PFSK-1 (cell line): ENCODE data around the gene IAH1.

Source experiments
- FOXP2 ChIP-seq: optimal IDR thresholded peaks from 2 replicates; pipeline ENCODE3; 2011; ENCODE audit warnings: borderline replicate concordance, control low read depth, inconsistent platforms; ENCODE audit not compliant: insufficient read depth; ENCODE audit errors: extremely low read length, extremely low read depth
- POLR2AphosphoS5 ChIP-seq: IDR thresholded peaks from 2 replicates; pipeline ENCODE4 v1.6.1; 2012; ENCODE audit warnings: low read depth, mild to moderate bottlenecking, control low read depth, low read length, moderate library complexity
- REST ChIP-seq, 2 experiments: IDR thresholded peaks; 2 replicates each; pipeline versions ENCODE4 v1.6.1 to v1.8.0; 2011 to 2012; ENCODE audit warnings: low read depth in 2 of 2, low read length in 2 of 2, control low read depth in 1 of 2, inconsistent platforms in 1 of 2, mild to moderate bottlenecking in 1 of 2, moderate library complexity in 1 of 2; ENCODE audit not compliant: insufficient read depth in 1 of 2
- SIN3A ChIP-seq: IDR thresholded peaks from 2 replicates; pipeline ENCODE4 v1.6.1; 2012; ENCODE audit warnings: mild to moderate bottlenecking, low read length, moderate library complexity, borderline replicate concordance; ENCODE audit not compliant: insufficient read depth
- TAF1 ChIP-seq: IDR thresholded peaks from 2 replicates; pipeline ENCODE4 v1.6.1; 2012; ENCODE audit warnings: low read length, control low read depth, borderline replicate concordance; ENCODE audit not compliant: insufficient read depth

- no peak for TF ChIP-seq POLR2AphosphoS5
- no peak for TF ChIP-seq SIN3A
- TF ChIP-seq REST (IDR thresholded peaks at IDR 0.05; ENCODE audit: insufficient read depth in 1 of 2, low read depth in 2 of 2, low read length in 2 of 2), result no peak
- no peak for TF ChIP-seq TAF1
- TF ChIP-seq FOXP2, result no peak
Measured at GRCh38 chr2:9518780-9519179, 44.4 kb downstream of the IAH1 start.
